ENCODE data around the gene IFNE.

IFNE gene, protein sequence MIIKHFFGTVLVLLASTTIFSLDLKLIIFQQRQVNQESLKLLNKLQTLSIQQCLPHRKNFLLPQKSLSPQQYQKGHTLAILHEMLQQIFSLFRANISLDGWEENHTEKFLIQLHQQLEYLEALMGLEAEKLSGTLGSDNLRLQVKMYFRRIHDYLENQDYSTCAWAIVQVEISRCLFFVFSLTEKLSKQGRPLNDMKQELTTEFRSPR
- total RNA-seq, result 0 to 0.36 (median 0.09) reads per million in 4 experiments

DNA sequence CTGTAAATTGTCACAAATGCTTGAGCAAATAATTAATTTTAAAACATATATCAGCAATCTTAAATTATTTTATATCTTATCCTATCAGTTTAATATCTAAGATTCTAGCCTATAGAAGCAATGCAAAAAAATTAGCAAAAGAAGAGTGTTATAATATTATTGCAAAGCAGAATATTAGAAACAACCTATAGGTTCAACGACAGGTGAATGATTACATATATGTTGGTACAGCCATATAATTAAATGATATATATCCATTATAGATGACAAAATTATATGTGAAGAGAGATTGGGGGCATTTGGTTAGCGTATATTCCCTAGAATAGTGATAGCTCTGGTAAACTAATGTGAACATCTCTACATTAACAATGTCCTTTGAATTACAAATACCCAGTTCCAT, at the start of gene IFNE:
IFNE (minus strand) TSS at position 101 of the 400 bp plus-strand sequence. CDS start 619 bp downstream, outside the sequence.
- no peak for DNase-seq

DNA sequence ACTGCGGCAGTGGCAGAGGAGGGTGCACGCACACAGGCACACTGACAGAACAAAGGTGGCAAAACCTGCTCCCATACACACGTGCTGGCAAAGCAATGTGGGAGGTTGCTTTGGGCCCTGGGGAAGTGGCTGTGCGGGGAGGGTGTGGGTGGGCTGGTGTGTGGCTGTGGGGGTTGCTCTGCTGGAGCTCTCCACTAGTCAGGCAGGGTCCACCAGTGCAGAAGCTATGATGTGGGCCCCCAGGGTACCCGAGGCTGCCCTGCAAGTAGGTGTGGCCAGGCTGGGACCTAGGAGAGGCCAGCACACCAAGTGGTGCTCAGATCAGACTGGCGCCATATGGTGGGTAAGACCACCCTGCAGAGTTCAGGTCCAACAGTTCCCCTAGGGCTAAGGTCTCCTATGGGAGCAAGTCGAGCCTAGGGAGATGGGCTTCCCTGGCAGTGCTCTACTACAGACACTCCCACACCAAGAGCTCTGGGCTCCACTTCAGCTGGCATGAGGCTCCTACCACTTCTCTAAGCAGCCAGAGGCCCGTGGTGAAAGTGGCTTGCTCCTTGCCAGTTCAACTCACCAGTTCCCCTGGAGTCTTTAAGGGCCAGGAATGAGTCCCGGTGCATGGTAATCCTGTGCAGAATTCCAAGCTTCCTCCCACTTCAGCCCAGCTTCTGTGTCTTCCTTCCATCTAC, 46.2 kb upstream of the IFNE start:
- DNase-seq, result no peak

DNA sequence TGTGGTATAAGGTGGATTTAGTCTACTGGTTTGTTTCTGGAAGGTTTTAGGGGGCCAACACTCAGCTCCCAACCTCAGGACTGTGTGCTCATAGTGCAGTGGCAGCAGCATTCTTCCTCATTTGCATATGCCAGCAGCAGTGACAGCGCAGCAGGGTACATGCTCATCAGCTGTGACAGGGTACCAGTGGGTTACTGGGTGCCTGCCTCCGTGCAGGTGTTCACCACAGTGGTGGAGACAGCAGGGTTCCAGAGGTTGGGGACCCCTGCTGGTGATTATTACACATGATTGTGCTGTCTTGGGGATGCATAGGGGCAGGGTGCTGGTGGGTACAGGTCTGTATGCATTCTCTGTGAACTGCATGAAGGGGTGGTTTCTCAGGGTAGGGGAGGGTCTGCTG, 45.5 kb upstream of the IFNE start:
- no peak for DNase-seq

DNA sequence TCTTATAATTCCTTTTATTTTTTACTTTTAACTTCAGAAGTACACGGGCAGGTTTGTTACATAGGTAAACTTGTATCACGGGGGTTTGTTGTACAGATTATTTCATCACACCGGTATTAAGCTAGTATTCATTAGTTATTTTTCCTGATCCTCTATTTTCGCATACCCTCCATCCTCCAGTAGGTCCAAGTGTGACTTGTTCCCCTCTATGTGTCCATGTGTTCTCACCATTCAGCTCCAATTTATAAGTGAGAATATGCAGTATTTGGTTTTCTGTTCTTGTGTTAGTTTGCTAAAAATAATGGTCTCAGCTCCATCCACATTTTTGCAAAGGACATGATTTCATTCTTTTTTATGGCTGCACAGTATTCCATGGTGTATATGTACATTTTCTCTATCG, 43.1 kb upstream of the IFNE start:
- DNase-seq, result no peak

DNA sequence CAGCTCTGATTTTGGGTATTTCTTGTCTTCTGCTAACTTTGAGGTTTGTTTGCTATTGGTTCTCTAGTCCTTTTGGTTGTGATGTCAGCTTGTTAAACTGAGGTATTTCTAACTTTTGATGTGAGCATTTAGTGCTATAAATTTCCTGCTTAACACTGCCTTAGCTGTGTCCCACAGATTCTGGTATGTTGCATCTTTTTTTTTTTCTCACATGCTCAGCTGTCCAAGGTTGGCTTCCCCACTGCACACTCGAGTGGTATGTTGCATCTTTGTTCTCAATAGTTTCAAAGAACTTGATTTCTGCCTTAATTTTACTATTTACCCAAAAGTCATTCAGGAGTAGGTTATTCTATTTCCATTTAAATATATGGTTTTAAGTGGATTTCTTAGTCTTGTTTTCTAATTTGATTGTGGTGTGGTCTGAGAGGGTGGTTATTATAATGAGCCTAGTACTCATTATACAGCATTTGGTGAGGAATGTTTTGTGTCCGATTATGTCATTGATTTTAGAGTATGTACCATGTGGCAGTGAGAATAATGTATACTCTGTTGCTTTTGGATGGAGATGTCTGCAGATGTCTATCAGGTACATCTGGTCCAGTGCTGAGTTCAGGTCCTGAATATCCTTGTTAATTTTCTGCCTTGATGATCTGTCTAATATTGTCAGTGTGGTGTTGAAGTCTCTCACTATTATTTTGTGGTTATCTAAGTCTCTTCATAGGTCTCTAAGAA, 42.2 kb upstream of the IFNE start:
- no peak for DNase-seq

DNA sequence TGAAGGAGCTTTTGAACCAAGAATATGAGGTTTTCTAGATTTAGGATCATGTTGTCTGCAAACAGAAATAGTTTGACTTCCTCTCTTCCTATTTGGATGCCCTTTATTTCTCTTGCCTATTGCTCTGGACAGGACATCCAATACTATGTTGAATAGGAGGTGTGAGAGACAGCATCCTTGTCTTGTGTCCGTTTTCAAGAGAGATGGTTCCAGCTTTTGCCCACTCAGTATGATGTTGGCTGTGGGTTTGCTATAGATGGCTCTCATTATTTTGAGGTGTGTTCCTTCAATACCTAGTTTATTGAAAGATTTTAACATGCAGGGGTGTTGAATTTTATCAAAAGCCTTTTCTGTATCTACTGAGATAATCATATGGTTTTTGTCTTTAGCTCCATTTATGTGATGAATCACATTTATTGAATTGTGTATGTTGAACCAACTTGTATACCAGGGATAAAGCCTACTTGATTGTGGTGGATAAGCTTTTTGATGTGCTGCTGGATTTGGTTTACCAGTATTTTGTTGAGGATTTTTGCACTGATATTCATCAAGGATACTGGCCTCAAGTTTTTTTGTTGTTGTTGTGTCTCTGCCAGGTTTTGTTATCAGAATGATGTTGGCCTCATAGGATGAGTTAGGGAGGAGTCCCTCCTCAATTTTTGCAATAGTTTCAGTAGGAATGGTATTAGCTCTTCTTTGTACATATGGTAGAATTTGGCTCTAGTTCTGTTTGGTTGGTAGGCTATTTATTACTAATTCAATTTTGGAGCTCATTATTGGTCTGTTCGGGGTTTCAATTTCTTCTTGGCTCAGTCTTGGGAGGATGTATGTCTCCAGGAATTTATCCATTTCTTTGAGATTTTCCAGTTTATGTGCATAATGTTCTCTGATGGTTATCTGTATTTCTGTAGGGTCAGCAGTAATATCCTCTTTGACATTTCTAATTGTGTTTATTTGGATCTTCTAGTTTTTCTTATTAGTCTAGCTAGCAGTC, 41.2 kb upstream of the IFNE start:
- DNase-seq, result no peak

DNA sequence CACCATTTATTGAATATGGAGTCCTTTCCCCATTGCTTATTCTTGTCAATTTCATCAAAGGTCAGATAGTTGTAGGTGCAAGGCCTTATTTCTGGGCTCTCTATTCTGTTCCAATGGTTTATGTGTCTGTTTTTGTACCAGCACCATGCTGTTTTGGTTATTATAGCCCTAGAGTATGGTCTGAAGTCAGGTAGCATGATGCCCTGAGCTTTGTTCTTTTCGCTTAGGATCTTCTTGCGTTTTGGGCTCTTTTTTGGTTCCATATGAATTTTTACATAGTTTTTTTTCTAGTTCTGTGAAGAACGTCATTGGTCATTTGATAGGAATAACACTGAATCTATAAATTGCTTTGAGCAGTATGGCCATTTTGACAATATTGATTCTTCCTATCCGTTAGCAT, 40.2 kb upstream of the IFNE start:
- DNase-seq, result no peak

DNA sequence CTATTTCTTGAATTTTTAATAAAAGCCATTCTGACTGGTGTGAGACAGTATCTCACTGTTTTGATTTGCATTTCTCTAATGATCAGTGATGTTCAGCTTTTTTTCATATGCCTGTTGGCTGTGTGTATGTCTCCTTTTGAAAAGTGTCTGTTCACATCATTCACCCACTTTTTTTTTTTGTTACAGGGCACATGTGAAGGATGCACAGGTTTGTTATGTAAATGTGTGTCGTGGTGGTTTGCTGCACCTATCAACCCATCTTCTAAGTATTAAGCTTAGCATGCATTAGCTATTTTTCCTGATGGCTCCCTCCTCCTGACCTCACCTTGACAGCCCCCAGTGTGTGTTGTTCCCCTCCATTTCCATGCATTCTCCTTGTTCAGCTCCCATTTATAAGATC, 39.3 kb upstream of the IFNE start:
- no peak for DNase-seq

DNA sequence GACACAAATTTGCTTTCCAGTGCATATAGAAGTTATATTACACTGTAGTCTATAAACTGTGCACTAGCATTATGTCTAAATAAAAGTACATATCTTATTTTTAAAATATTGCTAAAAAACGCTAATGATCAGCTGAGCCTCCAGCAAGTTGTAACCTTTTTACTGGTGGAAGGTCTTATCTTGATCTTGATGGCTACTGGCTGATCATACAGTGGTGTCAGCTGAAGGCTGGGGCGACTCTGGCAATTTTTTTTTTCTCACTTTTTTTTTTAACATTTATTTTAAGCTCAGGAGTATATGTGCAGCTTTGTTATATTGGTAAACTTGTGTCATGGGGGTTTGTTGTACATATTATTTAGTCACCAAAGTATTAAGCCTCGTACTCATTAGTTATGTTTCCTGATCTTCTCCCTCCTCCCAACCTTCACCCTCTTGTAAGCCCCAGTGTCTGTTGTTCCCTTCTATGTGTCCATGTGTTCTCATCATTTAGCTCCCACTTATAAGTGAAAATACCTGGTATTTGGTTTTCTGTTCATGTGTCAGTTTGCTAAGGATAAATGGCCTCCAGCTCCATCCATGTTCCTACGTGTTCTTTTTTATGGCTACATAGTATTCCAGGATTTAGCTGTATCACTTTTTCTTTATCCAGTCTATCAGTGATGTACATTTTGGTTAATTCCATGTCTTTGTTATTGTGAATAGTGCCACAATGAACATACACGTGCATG, 38.6 kb upstream of the IFNE start:
- DNase-seq, result no peak

DNA sequence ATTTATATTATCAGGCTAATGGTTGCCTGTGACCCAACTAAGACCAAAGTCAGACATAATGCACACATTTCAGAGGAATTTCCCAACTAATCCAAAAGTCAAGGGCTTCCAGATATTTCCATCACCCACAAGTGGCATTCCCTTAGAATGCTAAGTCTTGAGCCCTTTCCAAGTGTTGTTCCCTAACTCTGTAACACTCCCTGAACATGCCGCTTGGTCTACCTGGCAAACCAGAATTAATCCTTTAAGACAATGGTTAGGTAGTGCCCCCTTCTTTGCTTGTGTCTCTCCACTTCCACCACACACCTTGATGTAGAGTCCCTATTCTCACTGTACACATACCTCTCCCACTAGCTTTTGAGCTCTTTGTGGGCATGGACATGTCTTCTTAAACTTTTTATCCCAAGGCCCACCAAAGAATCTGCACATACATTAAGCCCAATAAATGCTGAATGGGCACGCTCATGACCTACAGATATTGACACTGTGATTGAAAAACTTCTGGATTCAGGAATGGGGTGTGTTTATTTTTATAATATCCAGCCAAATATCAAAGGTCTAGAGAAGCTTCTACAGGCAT, 37.8 kb upstream of the IFNE start:
- no peak for DNase-seq

DNA sequence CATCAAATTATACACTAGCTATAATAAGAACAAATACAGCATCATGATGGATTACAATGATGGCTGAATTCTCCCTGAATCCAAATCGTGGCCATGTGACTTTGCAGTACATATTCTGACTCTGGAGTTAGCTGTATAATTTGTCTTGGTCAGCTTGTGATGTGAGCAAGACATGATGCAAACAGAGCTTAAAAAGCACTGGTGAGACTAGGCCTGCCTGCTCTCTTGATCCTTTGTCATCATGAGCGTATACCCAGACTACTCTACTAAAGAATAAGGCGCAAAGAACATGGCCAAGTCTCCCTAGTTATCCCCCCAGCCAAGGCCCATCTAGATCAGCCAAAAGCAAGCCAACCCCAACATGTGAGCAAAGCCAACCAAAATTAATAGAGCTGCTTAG, 34.7 kb upstream of the IFNE start:
- DNase-seq, result no peak

DNA sequence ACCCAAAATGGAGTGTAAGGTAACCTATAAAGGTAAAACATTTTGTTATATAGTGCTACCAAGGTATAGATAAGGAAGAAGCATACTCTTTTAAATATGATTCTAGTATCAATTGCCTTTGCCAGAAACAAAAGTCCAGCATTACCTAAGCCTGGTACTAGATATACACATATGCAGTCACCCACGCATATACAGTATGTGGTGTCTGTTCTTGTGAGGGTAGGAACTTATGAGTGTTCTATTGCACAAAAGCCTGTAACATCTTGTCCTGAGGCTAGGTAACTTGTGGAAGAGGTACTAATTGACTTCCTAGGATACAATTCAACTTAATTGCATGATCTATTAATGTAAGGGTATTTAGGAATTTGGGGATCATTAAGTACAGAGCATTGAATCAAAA, 31.3 kb upstream of the IFNE start:
- DNase-seq, result no peak

DNA sequence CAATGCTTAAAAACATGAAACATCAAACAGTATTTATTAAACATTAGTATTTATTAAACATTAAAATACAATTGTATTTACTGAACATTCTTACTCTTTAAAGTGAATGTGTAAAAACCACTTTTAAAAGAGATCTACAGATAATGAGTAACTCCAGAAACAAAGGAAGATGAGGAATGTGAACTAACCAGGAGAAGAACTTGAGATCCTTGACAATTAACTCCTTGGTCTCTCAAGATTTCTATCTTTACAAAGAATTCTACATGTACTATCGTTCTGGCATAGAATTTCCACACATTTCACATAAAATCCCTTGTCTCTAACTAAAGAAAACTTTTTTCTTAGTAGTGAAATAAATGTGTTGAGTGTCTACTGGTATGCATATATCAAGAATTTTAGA, 28.7 kb upstream of the IFNE start:
- DNase-seq, result no peak

DNA sequence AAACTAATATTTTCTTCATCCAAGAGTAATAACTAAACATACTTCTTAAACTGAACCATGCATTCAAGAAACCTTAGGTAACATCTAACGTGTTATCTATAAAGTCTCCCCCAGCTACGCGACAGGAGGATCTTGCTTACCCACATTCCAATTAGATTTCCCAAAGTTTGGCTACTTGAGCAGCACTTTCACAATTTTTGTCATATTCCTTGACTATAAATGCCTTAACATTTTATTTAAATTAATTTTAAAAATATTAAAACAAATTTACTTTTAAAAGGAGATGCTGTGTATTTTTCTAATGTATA, 25.3 kb upstream of the IFNE start:
- no peak for DNase-seq

DNA sequence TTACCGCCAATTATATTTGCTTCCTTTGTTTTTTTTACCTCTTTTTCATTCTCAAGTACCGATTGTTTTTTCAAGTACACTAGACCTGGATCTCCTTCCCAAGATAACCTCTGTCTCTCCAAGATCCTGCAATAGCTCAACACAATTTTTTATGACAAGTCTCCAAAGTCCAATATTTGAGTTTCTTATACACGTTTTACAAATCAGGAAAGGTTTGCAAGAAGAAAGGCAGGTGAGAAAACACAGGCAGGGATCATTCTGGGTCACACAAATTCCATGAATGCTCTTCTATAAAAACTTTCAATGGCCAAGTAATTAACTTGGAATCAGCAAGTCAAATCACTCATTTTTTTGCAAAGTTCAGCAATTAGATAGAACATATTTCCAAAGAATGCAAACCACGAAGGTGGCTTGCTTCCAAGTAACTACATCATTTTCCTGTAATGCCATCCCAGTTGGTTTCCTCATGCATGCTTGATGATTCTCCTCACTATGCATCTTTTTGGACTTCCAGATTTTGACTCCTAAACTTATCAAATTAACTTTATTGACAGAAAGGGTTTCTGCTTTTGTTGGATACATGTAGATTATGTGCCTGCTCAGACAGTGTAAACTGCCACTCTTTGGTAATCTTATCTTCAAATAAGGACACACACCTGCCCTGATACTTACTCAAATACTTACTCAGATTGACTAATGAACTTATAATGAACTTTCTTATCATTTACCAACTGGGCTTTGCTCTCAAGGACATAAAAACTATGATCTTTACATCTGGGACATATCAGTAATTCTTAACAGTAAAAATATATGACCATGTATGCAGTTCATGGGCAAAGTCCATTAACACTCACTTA, 24.7 kb upstream of the IFNE start:
- no peak for DNase-seq

DNA sequence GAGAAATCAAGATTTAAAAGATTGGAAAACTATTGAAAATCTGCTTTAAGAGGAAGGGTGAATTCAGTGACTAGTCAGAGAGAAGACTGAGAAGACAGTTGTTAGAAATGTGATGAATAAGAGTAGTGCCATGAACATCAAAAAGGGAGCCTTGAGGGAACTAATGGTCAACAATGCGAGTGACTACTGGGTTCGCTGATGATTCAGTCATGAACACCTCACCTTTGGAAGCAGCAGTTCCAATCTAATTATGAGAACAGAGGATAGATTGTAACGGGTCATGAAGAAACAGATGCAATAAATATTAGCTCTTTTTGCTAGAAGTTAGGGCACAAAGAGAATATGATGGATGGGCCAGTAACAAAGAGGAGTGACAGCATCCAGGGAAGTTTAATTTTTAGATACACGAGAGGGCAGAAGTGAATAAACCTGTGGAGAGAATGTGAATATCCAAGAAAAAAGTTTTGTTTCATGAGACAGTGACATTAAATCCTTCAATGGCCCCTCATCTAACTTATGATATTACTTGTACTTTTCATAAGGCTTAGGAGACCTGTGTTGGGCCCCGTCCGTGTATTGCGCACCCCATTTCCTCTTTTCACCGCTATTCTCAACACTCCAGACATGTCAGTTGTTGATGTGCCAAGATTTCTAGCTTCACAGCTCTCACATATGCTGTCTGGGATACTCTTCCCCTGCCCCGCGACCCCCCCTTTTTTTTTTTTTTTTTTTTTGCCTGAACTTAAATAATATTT, 23.5 kb upstream of the IFNE start:
- DNase-seq, result no peak

DNA sequence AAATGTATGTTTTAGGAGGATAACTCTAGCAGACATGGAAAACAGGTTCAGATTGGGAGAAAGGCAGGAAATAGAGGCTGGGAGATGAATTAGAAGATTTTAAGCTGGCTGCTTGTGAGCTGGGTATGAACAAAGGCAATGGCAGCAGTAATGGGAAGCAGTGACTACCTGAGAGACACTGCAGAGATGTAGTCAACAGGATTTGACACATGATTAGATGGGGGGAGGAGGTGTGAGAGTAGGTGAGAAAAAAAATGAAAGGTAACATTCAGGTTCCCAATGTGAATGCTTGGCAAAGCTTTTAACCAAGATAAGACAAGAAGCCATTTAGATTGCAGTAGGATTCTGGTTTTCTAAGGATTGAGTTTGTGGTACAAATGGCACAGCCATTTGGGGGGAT, 22.8 kb upstream of the IFNE start:
- no peak for DNase-seq

DNA sequence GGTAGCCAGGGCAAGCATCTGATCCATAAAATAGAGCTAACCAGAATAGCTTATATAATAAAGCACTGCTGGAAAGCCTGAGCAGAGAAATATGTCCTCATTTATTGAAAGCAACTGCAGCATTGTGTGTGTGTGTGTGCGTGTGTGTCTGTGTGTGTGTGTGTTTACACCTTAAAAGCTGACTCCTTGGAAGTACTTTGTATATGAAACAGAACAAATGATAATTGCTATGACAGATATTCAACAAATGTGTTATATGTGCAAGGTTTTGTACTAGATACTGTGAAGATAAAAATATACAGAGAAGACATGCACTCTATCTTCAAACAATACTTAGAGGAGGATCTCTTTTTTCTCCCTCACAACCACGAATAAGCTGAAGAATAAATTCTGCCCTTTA, 22.0 kb upstream of the IFNE start:
- DNase-seq, result no peak

DNA sequence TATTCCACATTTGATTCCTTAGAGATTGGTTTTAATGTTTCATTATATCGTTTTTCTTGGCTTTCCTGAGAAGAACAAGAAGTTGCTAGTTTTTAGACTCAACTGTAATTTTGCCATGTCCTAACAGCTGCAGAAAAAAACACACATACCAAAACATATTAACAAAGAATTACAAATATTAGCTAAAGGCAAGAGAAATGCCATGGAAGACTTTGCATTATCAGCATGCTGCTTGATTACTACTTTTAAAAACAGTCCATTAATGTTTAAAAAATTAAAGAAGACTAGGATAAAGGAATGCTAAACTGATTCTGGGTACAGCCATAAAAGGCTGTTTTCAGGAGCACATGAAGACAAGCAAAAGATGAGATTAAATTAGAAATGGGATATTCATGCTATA, 20.5 kb upstream of the IFNE start:
- DNase-seq, result no peak

DNA sequence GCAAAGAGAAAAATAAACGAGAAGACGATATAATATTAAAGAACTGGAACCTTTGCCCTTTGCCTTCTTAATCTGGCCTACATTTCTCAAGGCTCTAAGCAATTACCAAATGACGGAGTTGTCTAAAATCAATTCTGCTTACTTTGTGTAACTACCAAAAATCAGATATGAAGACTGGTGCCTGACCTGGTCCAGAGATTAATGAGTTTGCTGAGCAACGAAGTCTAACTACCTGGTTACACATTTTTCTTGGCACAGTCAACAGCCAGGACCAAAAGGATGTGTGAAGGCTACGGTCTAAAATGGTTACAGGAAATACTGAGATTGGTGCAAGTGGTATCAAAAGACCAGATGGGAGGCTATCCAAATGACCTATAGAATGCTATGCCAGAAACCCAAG, 17.8 kb upstream of the IFNE start:
- DNase-seq, result no peak

Data from effector CD8-positive, alpha-beta T cell (primary cell).